Measurements from ENCODE around the gene RNU2-63P.
"Not testable (repeated sequence)": the region's sequence is repeated elsewhere in the genome, so short reads cannot be mapped to it uniquely, and the experiment has no call there.

RNU2-63P gene

GRCh38 chr2:87987473-87987872 is 28.9 kb downstream of the RNU2-63P start:
- FAIRE-seq; DNase-seq (ENCODE audit: insufficient read length, low spot score): not testable (repeated sequence)

- not testable (repeated sequence) for DNase-seq (ENCODE audit: insufficient read length, low spot score); FAIRE-seq
Observed at GRCh38 chr2:87985902-87986301, 30.4 kb downstream of the RNU2-63P start.

- not testable (repeated sequence) for DNase-seq (ENCODE audit: insufficient read length, low spot score); FAIRE-seq
Observed at GRCh38 chr2:87981182-87981581, 35.2 kb downstream of the RNU2-63P start.

- not testable (repeated sequence) for DNase-seq (ENCODE audit: insufficient read length, low spot score); FAIRE-seq
Observed at GRCh38 chr2:87972385-87972784, 44.0 kb downstream of the RNU2-63P start.

Measured in HTR-8/SVneo (cell line).